ENCODE data around the gene DBNDD1. TPM values are rescaled to one million over a fixed set of nuclear protein-coding genes. Genes with fewer than 3 reads are reported as not detected.

Gene DBNDD1
- total and polyA plus RNA-seq, 2 donors (not counting 1 experiment from before 2014, with no cell fraction given): 3.1 to 72.1 TPM

GRCh38 chr16:89982318-89982717, 36.9 kb downstream of the DBNDD1 start:
- no peak overlapping the region for H3K4me3 ChIP-seq (ENCODE audit: control extremely low read depth in 1 of 5, extremely low read depth in 1 of 5, insufficient read depth in 1 of 5, low read depth in 2 of 5, low read length in 4 of 5)
- H3K9ac ChIP-seq (ENCODE audit: low read length): no peak overlapping the region
- TF ChIP-seq CTCF (IDR thresholded peaks at IDR 0.05) (no peak), EZH2 (IDR thresholded peaks at IDR 0.05; ENCODE audit: borderline replicate concordance, insufficient read depth, low read depth, low read length, poor library complexity, severe bottlenecking) (no peak)
- no peak for DNase-seq
- Mint-ChIP-seq H3K27me3 (no peaks in the 10 kb centered on the region), H3K9me3 (ENCODE audit: insufficient read depth) (no peaks in the 10 kb centered on the region), H3K4me1 (peaks cover 15% of the 10 kb centered on the region), H3K27ac (no peak overlapping the region), H3K4me3 (no peak overlapping the region)
- no peaks in the 10 kb centered on the region for H3K27me3 ChIP-seq (replicated peaks in 1 of 4; ENCODE audit: control extremely low read depth in 1 of 4, control insufficient read depth in 3 of 4, insufficient read depth in 4 of 4, low read length in 3 of 4)
- peaks cover 25% of the 10 kb centered on the region for H4K20me1 ChIP-seq (ENCODE audit: control insufficient read depth, insufficient read depth, low read length, poor library complexity, severe bottlenecking)
- H3K36me3 ChIP-seq (replicated peaks in 1 of 2; ENCODE audit: control extremely low read depth in 1 of 2, control insufficient read depth in 1 of 2, extremely low read depth in 1 of 2, insufficient read depth in 2 of 2, low read length in 1 of 2): peaks cover 12 to 73% of the 10 kb centered on the region in 2 experiments
- no peaks in the 10 kb centered on the region for H3K9me3 ChIP-seq (ENCODE audit: control extremely low read depth in 1 of 3, control insufficient read depth in 2 of 3, insufficient read depth in 1 of 3, low read length in 2 of 3)
- no peak for ATAC-seq (ENCODE audit: low read depth)
- ChIA-PET CTCF (interaction anchor here (1.0 kb wide), 1 partner anchor 26 kb away, joined by 3 read pairs; no protein-coding TSS in a partner anchor), POLR2A (no interaction called here)
- no peak overlapping the region for H2AFZ ChIP-seq (ENCODE audit: insufficient read depth, low read depth, low read length, poor library complexity, severe bottlenecking)
- H3K4me2 ChIP-seq (replicated peaks; ENCODE audit: low read depth, low read length, poor library complexity, severe bottlenecking): no peak overlapping the region
- H3K79me2 ChIP-seq (ENCODE audit: control insufficient read depth, insufficient read depth, low read length): peaks cover 39% of the 10 kb centered on the region
- H3K4me1 ChIP-seq (ENCODE audit: control insufficient read depth in 2 of 2, insufficient read depth in 2 of 2, low read length in 2 of 2): peaks cover 15 to 22% of the 10 kb centered on the region in 2 donors
- H3K27ac ChIP-seq (ENCODE audit: low read length in 2 of 2): no peak overlapping the region
- intact Hi-C loops (cut with micrococcal nuclease): no loop called here
- WGBS (ENCODE audit: insufficient coverage): 91% methylated on average over 9 of the region's 9 CpGs

GRCh38 chr16:89981414-89981813, 37.8 kb downstream of the DBNDD1 start:
- ATAC-seq (ENCODE audit: low read depth) (peak; percentile 36), DNase-seq (no peak)
- H4K20me1 ChIP-seq (ENCODE audit: control insufficient read depth, insufficient read depth, low read length, poor library complexity, severe bottlenecking): peaks cover 26% of the 10 kb centered on the region
- peak overlapping the region; percentile 32 for H3K27ac Mint-ChIP-seq
- no peak for TF ChIP-seq CTCF (IDR thresholded peaks at IDR 0.05)
- no peak for TF ChIP-seq EZH2 (IDR thresholded peaks at IDR 0.05; ENCODE audit: borderline replicate concordance, insufficient read depth, low read depth, low read length, poor library complexity, severe bottlenecking)
- H3K9me3 ChIP-seq (ENCODE audit: control extremely low read depth in 1 of 3, control insufficient read depth in 2 of 3, insufficient read depth in 1 of 3, low read length in 2 of 3): no peaks in the 10 kb centered on the region
- peaks cover 6 to 13% of the 10 kb centered on the region in 2 donors for H3K4me1 ChIP-seq (ENCODE audit: control insufficient read depth in 2 of 2, insufficient read depth in 2 of 2, low read length in 2 of 2)
- H3K9ac ChIP-seq (ENCODE audit: low read length): no peak overlapping the region
- no peak overlapping the region for H2AFZ ChIP-seq (ENCODE audit: insufficient read depth, low read depth, low read length, poor library complexity, severe bottlenecking)
- H3K4me2 ChIP-seq (replicated peaks; ENCODE audit: low read depth, low read length, poor library complexity, severe bottlenecking): no peak overlapping the region
- H3K9me3 Mint-ChIP-seq (ENCODE audit: insufficient read depth): no peaks in the 10 kb centered on the region
- intact Hi-C loops (cut with micrococcal nuclease): no loop called here
- H3K4me1 Mint-ChIP-seq: peaks cover 8% of the 10 kb centered on the region
- POLR2A ChIA-PET: no interaction called here
- H3K36me3 ChIP-seq (replicated peaks in 1 of 2; ENCODE audit: control extremely low read depth in 1 of 2, control insufficient read depth in 1 of 2, extremely low read depth in 1 of 2, insufficient read depth in 2 of 2, low read length in 1 of 2): peaks cover 12 to 68% of the 10 kb centered on the region in 2 experiments
- CTCF ChIA-PET: interaction anchor here (1.0 kb wide), 2 partner anchors 18 to 25 kb away, joined by 3 read pairs; no protein-coding TSS in a partner anchor
- H3K4me3 ChIP-seq (ENCODE audit: control extremely low read depth in 1 of 5, extremely low read depth in 1 of 5, insufficient read depth in 1 of 5, low read depth in 2 of 5, low read length in 4 of 5): no peak overlapping the region
- H3K27me3 Mint-ChIP-seq: no peaks in the 10 kb centered on the region
- H3K27ac ChIP-seq (ENCODE audit: low read length in 2 of 2): no peak overlapping the region
- WGBS (ENCODE audit: insufficient coverage): 88% methylated on average over 3 of the region's 8 CpGs
- no peak overlapping the region for H3K4me3 Mint-ChIP-seq
- no peaks in the 10 kb centered on the region for H3K27me3 ChIP-seq (replicated peaks in 1 of 4; ENCODE audit: control extremely low read depth in 1 of 4, control insufficient read depth in 3 of 4, insufficient read depth in 4 of 4, low read length in 3 of 4)
- peaks cover 48% of the 10 kb centered on the region for H3K79me2 ChIP-seq (ENCODE audit: control insufficient read depth, insufficient read depth, low read length)
